ENCODE data around the gene CD101. TPM values are rescaled to one million over a fixed set of nuclear protein-coding genes. Genes with fewer than 3 reads are reported as not detected.

The CD101 gene
- polyA plus RNA-seq, 3 donors: 27.2 to 101 (median 54.7) TPM

DNA sequence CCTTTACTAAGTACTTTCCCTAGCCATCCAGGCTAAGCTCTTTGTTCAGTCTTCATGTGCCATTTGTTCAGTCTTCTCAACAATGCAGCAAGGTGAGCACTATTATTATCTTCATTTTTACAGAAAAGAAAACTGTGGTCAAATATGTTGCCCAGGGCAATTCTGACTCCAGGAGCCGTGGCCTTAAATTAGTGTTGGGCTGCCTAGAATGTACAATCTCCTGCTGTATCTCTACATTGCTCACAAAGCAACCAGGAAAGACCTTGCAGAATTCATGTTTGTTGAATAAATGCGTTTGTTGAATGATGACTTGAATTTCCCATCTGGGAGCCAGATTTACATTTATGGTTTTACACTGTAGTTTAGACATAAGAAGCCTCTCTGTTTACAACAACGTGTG lies 14.2 kb downstream of the CD101 start:
- H3K4me3 ChIP-seq (replicated peaks in 1 of 3; ENCODE audit: low read depth in 2 of 3, low read length in 3 of 3): no peak overlapping the region
- no peaks in the 10 kb centered on the region for H3K79me2 ChIP-seq (ENCODE audit: insufficient read depth, low read length)
- Mint-ChIP-seq H3K4me3 (no peak overlapping the region), H3K27me3 (ENCODE audit: low read depth in 3 of 3) (no peaks in the 10 kb centered on the region), H3K36me3 (peaks cover 83 to 89% of the 10 kb centered on the region in 2 donors), H3K27ac (no peak overlapping the region), H3K9me3 (no peaks in the 10 kb centered on the region), H3K4me1 (peaks cover 4% of the 10 kb centered on the region)
- peaks cover 18 to 79% of the 10 kb centered on the region in 2 donors for H3K36me3 ChIP-seq (replicated peaks in 1 of 2; ENCODE audit: control insufficient read depth in 1 of 2, insufficient read depth in 2 of 2, low read length in 2 of 2)
- no peak overlapping the region for H3K27ac ChIP-seq (ENCODE audit: low read depth in 1 of 2, low read length in 2 of 2)
- no peaks in the 10 kb centered on the region for H3K9me3 ChIP-seq (replicated peaks in 1 of 2; ENCODE audit: control insufficient read depth in 1 of 2, insufficient read depth in 1 of 2, low read length in 2 of 2)
- DNase-seq: no peak
- H3K27me3 ChIP-seq (ENCODE audit: control insufficient read depth in 2 of 2, insufficient read depth in 2 of 2, low read length in 2 of 2): no peaks in the 10 kb centered on the region
- H4K20me1 ChIP-seq (ENCODE audit: insufficient read depth, low read length): no peaks in the 10 kb centered on the region
- no CpG with 5 or more reads among the region's 3 CpGs for WGBS (ENCODE audit: insufficient coverage)
- intact Hi-C loops (cut with micrococcal nuclease): no loop called here
- H3K4me2 ChIP-seq (replicated peaks; ENCODE audit: extremely low read depth, low read length, poor library complexity, severe bottlenecking): no peak overlapping the region
- no peak overlapping the region for H3K9ac ChIP-seq (ENCODE audit: insufficient read depth, low read length, poor library complexity, severe bottlenecking)
- TF ChIP-seq, protein P1, sequence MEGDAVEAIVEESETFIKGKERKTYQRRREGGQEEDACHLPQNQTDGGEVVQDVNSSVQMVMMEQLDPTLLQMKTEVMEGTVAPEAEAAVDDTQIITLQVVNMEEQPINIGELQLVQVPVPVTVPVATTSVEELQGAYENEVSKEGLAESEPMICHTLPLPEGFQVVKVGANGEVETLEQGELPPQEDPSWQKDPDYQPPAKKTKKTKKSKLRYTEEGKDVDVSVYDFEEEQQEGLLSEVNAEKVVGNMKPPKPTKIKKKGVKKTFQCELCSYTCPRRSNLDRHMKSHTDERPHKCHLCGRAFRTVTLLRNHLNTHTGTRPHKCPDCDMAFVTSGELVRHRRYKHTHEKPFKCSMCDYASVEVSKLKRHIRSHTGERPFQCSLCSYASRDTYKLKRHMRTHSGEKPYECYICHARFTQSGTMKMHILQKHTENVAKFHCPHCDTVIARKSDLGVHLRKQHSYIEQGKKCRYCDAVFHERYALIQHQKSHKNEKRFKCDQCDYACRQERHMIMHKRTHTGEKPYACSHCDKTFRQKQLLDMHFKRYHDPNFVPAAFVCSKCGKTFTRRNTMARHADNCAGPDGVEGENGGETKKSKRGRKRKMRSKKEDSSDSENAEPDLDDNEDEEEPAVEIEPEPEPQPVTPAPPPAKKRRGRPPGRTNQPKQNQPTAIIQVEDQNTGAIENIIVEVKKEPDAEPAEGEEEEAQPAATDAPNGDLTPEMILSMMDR (IDR thresholded peaks at IDR 0.05): no peak
- peaks cover 6 to 18% of the 10 kb centered on the region in 2 donors for H3K4me1 ChIP-seq (ENCODE audit: control insufficient read depth in 1 of 2, insufficient read depth in 2 of 2, low read length in 2 of 2)
- no peak overlapping the region for H2AFZ ChIP-seq (ENCODE audit: insufficient read depth, low read depth, low read length, poor library complexity, severe bottlenecking)

DNA sequence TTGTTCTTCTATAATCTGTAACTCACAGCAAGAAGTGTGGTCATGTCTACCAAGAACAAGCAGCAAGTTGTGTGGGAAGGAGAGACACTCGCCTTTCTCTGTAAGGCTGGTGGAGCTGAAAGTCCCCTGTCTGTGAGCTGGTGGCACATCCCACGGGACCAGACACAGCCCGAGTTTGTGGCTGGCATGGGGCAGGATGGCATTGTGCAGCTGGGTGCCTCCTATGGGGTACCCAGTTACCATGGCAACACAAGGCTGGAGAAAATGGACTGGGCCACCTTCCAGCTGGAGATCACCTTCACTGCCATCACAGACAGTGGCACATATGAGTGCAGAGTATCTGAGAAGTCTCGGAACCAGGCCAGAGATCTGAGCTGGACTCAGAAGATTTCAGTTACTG lies 15.5 kb downstream of the CD101 start:
- H3K36me3 Mint-ChIP-seq: peaks cover 86 to 90% of the 10 kb centered on the region in 2 donors
- H3K79me2 ChIP-seq (ENCODE audit: insufficient read depth, low read length): no peaks in the 10 kb centered on the region
- H3K36me3 ChIP-seq (replicated peaks in 1 of 2; ENCODE audit: control insufficient read depth in 1 of 2, insufficient read depth in 2 of 2, low read length in 2 of 2): peaks cover 12 to 79% of the 10 kb centered on the region in 2 donors
- intact Hi-C loops (cut with micrococcal nuclease): no loop called here
- H3K9me3 Mint-ChIP-seq: no peaks in the 10 kb centered on the region
- H2AFZ ChIP-seq (ENCODE audit: insufficient read depth, low read depth, low read length, poor library complexity, severe bottlenecking): no peak overlapping the region
- TF ChIP-seq, protein P1 (IDR thresholded peaks at IDR 0.05): no peak
- no peak overlapping the region for H3K4me3 Mint-ChIP-seq
- WGBS (ENCODE audit: insufficient coverage): 92% methylated on average over 1 of the region's 4 CpGs
- H3K27me3 ChIP-seq (ENCODE audit: control insufficient read depth in 2 of 2, insufficient read depth in 2 of 2, low read length in 2 of 2): no peaks in the 10 kb centered on the region
- no peaks in the 10 kb centered on the region for H4K20me1 ChIP-seq (ENCODE audit: insufficient read depth, low read length)
- no peak overlapping the region for H3K9ac ChIP-seq (ENCODE audit: insufficient read depth, low read length, poor library complexity, severe bottlenecking)
- no peaks in the 10 kb centered on the region for H3K9me3 ChIP-seq (replicated peaks in 1 of 2; ENCODE audit: control insufficient read depth in 1 of 2, insufficient read depth in 1 of 2, low read length in 2 of 2)
- H3K27me3 Mint-ChIP-seq (ENCODE audit: low read depth in 3 of 3): no peaks in the 10 kb centered on the region
- H3K27ac Mint-ChIP-seq: no peak overlapping the region
- H3K4me1 ChIP-seq (ENCODE audit: control insufficient read depth in 1 of 2, insufficient read depth in 2 of 2, low read length in 2 of 2): peaks cover 6 to 17% of the 10 kb centered on the region in 2 donors
- no peak overlapping the region for H3K4me3 ChIP-seq (replicated peaks in 1 of 3; ENCODE audit: low read depth in 2 of 3, low read length in 3 of 3)
- H3K27ac ChIP-seq (ENCODE audit: low read depth in 1 of 2, low read length in 2 of 2): no peak overlapping the region
- no peak for DNase-seq
- peaks cover 2% of the 10 kb centered on the region for H3K4me1 Mint-ChIP-seq
- no peak overlapping the region for H3K4me2 ChIP-seq (replicated peaks; ENCODE audit: extremely low read depth, low read length, poor library complexity, severe bottlenecking)

Data from CD14-positive monocyte (primary cell).